HEK293 (cell line): Measurements from ENCODE around the gene CYB5R4.

Source experiments
- CTCF ChIA-PET: fragments of 350-600 bp; formaldehyde crosslinking; extraction: SDS; loops from one replicate; lab custom pipeline; 2021; ENCODE audit warnings: antibody characterized with exemption; lab: Yijun Ruan, JAX
- POLR2A ChIA-PET: fragments of 300-600 bp; formaldehyde crosslinking; extraction: SDS; loops from one replicate; lab custom pipeline; 2020; ENCODE audit warnings: antibody characterized with exemption, inconsistent platforms; lab: Yijun Ruan, JAX
- H3K27ac ChIP-seq: fragments of 200-500 bp; sonication (Bioruptor generic); 2 replicates; pipeline ENCODE4 v1.5.1; 2014; ENCODE audit warnings: low read depth, low read length, control low read depth, inconsistent platforms; ENCODE audit errors: extremely low read depth
- H3K36me3 ChIP-seq, 2 experiments: fragments of 200-500 bp in 1 of 2; sonication (Bioruptor generic) in 1 of 2; 1 replicate in 1 of 2; 2 replicates in 1 of 2; pipeline ENCODE4 v1.5.1; 2014 to 2017; ENCODE audit warnings: inconsistent platforms in 2 of 2, low read length in 2 of 2; ENCODE audit not compliant: control insufficient read depth in 2 of 2, insufficient read depth in 1 of 2
- H3K4me1 ChIP-seq: fragments of 200-500 bp; sonication (Bioruptor generic); 2 replicates; pipeline ENCODE4 v1.5.1; 2014; ENCODE audit warnings: mild to moderate bottlenecking, low read length, inconsistent platforms; ENCODE audit not compliant: control insufficient read depth, insufficient read depth
- H3K4me3 ChIP-seq: 2 replicates; pipeline ENCODE4 v1.5.1; 2011; ENCODE audit warnings: low read depth, mild to moderate bottlenecking, control low read depth, low read length, moderate library complexity
- H3K9me3 ChIP-seq: fragments of 200-500 bp; sonication (Bioruptor generic); 2 replicates; pipeline ENCODE4 v1.5.1; 2014; ENCODE audit warnings: low read depth, low read length, inconsistent platforms; ENCODE audit not compliant: control insufficient read depth, insufficient read depth
- OVOL3 ChIP-seq: fragments of 450-650 bp; formaldehyde crosslinking; IDR thresholded peaks from 2 replicates; pipeline ENCODE4 v1.5.1; 2016; ENCODE audit warnings: missing biosample characterization, missing genetic modification characterization
- ZBTB1 ChIP-seq: fragments of 450-650 bp; formaldehyde crosslinking; IDR thresholded peaks from 2 replicates; pipeline ENCODE4 v1.5.1; 2016; ENCODE audit warnings: missing biosample characterization, missing genetic modification characterization
- ZEB2 ChIP-seq: fragments of 450-650 bp; formaldehyde crosslinking; IDR thresholded peaks from 2 replicates; pipeline ENCODE4 v1.5.1; 2016; ENCODE audit warnings: missing biosample characterization, missing genetic modification characterization
- ZNF157 ChIP-seq: fragments of 450-650 bp; formaldehyde crosslinking; IDR thresholded peaks from 2 replicates; pipeline ENCODE4 v1.5.1; 2016; ENCODE audit warnings: missing biosample characterization, missing genetic modification characterization
- ZNF23 ChIP-seq: fragments of 450-650 bp; formaldehyde crosslinking; IDR thresholded peaks from 2 replicates; pipeline ENCODE4 v1.5.1; 2016; ENCODE audit warnings: missing biosample characterization, missing genetic modification characterization, borderline replicate concordance
- ZNF239 ChIP-seq: fragments of 450-650 bp; formaldehyde crosslinking; IDR thresholded peaks from 2 replicates; pipeline ENCODE4 v1.5.1; 2016; ENCODE audit warnings: missing biosample characterization, missing genetic modification characterization
- ZNF266 ChIP-seq: fragments of 450-650 bp; formaldehyde crosslinking; IDR thresholded peaks from 2 replicates; pipeline ENCODE4 v1.5.1; 2016; ENCODE audit warnings: missing biosample characterization, missing genetic modification characterization, low read depth
- ZNF292 ChIP-seq: fragments of 450-650 bp; formaldehyde crosslinking; IDR thresholded peaks from 2 replicates; pipeline ENCODE4 v1.5.1; 2016; ENCODE audit warnings: low read depth, missing biosample characterization, missing genetic modification characterization, borderline replicate concordance
- ZNF302 ChIP-seq: fragments of 450-650 bp; formaldehyde crosslinking; IDR thresholded peaks from 2 replicates; pipeline ENCODE4 v1.5.1; 2016; ENCODE audit warnings: missing biosample characterization, missing genetic modification characterization, low read depth
- ZNF350 ChIP-seq: fragments of 450-650 bp; formaldehyde crosslinking; IDR thresholded peaks from 2 replicates; pipeline ENCODE4 v1.5.0; 2017; ENCODE audit warnings: missing biosample characterization, mild to moderate bottlenecking, missing genetic modification characterization
- ZNF391 ChIP-seq: fragments of 450-650 bp; formaldehyde crosslinking; IDR thresholded peaks from 2 replicates; pipeline ENCODE4 v1.5.1; 2016; ENCODE audit warnings: low read depth, missing biosample characterization, missing genetic modification characterization, borderline replicate concordance
- ZNF596 ChIP-seq: fragments of 450-650 bp; IDR thresholded peaks from 2 replicates; pipeline ENCODE4 v1.5.0; 2018; ENCODE audit warnings: missing biosample characterization, mild to moderate bottlenecking, missing genetic modification characterization, moderate library complexity
- ZNF629 ChIP-seq: fragments of 450-650 bp; formaldehyde crosslinking; IDR thresholded peaks from 2 replicates; pipeline ENCODE4 v1.5.1; 2017; ENCODE audit warnings: missing biosample characterization, missing genetic modification characterization
- ZNF654 ChIP-seq: fragments of 450-650 bp; formaldehyde crosslinking; IDR thresholded peaks from 2 replicates; pipeline ENCODE4 v1.5.1; 2016; ENCODE audit warnings: low read depth, missing biosample characterization, missing genetic modification characterization
- ZNF830 ChIP-seq: fragments of 450-650 bp; IDR thresholded peaks from 2 replicates; pipeline ENCODE4 v1.5.0; 2018; ENCODE audit warnings: missing biosample characterization, missing genetic modification characterization, low read depth, mild to moderate bottlenecking, moderate library complexity
- ZNF837 ChIP-seq: fragments of 450-650 bp; formaldehyde crosslinking; IDR thresholded peaks from 2 replicates; pipeline ENCODE4 v1.5.1; 2016; ENCODE audit warnings: missing biosample characterization, missing genetic modification characterization
- ZSCAN16 ChIP-seq: fragments of 450-650 bp; formaldehyde crosslinking; IDR thresholded peaks from 2 replicates; pipeline ENCODE4 v1.5.1; 2016; ENCODE audit warnings: missing biosample characterization, missing genetic modification characterization
- TF ChIP-seq, protein P1 (sequence below): fragments of 450-650 bp; formaldehyde crosslinking; IDR thresholded peaks from 2 replicates; pipeline ENCODE4 v1.5.1; 2016; ENCODE audit warnings: missing biosample characterization, missing genetic modification characterization
- TF ChIP-seq, protein P2 (sequence below): fragments of 450-650 bp; formaldehyde crosslinking; IDR thresholded peaks from 2 replicates; pipeline ENCODE4 v1.5.1; 2016; ENCODE audit warnings: missing biosample characterization, missing genetic modification characterization
- TF ChIP-seq, protein P3 (sequence below): fragments of 450-650 bp; formaldehyde crosslinking; IDR thresholded peaks from 2 replicates; pipeline ENCODE4 v1.5.1; 2017; ENCODE audit warnings: missing biosample characterization, missing genetic modification characterization
- TF ChIP-seq, protein P4 (sequence below): sonication (generic); formaldehyde crosslinking; IDR thresholded peaks from 2 replicates; pipeline ENCODE4 v1.8.1; 2022; ENCODE audit warnings: mild to moderate bottlenecking, moderate library complexity, missing genetic modification reagents
- TF ChIP-seq, protein P5 (sequence below): IDR thresholded peaks from 2 replicates; pipeline ENCODE4 v1.6.1; 2011; ENCODE audit warnings: mild to moderate bottlenecking, low read depth, low read length, borderline replicate concordance
- TF ChIP-seq, protein P6 (sequence below): fragments of 450-650 bp; formaldehyde crosslinking; IDR thresholded peaks from 2 replicates; pipeline ENCODE4 v1.5.1; 2017; ENCODE audit warnings: missing biosample characterization, mild to moderate bottlenecking, missing genetic modification characterization, moderate library complexity

The CYB5R4 gene, protein sequence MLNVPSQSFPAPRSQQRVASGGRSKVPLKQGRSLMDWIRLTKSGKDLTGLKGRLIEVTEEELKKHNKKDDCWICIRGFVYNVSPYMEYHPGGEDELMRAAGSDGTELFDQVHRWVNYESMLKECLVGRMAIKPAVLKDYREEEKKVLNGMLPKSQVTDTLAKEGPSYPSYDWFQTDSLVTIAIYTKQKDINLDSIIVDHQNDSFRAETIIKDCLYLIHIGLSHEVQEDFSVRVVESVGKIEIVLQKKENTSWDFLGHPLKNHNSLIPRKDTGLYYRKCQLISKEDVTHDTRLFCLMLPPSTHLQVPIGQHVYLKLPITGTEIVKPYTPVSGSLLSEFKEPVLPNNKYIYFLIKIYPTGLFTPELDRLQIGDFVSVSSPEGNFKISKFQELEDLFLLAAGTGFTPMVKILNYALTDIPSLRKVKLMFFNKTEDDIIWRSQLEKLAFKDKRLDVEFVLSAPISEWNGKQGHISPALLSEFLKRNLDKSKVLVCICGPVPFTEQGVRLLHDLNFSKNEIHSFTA

DNA sequence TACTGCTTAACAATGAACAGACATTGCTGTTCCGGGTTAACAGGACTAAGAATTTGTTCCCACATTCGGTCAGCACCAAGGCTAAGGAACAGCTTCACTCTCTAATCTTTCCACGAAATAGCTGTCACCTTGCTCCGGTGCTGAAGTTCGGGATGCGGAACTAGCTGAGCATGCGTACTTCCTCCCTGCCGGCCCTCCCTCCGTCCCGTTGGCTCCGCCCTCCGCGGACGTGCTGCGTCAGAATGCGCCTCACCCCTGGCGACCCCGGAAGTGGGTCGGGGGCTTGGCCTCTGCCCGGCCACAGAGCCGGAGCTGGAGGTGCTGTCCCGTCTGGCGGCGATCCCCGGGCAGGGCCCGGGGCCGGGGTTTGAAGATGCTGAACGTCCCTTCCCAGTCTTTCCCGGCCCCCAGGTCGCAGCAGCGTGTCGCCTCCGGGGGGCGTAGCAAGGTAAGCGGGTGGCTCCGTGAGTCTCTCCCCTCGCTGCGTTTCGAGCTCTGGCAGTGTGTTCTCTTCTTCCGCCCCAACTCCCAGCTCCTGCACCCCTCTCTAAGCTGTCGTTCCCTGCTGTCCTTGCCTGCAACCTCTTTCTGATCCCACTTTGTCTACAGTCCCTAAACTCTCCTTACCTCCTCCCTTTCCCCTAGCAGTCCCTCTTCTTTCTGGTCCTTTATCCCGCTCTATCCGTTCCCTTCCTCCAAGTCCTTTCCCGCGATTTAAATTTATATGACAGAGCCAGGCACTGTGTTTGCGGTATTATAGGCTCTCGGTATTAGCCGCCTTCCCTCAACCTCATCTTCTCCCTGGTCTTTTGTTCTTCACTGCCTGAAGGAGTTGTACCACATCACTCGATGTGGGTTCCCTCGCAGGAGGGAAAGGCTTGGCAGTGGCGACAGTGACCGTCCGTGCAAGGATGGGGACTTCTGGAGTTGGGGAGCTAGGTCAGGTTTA, at the start of gene CYB5R4:
CYB5R4 (plus strand) TSS at position 280 of the 949 bp plus-strand sequence; CDS start at position 374, 94 bp downstream.
- no peaks in the 10 kb centered on the region for H3K9me3 ChIP-seq
- H3K4me1 ChIP-seq: peaks cover 5% of the 10 kb centered on the region; the same call in 1 of the 2 replicates
- ChIA-PET POLR2A (interaction anchor here (0.6 to 1.7 kb wide), 12 partner anchors 10 to 1819 kb away, joined by 3 to 9 read pairs (median 4); partner anchors contain the start of genes CEP162 and UBE3D), CTCF (interaction anchor here (0.6 to 2.9 kb wide), 17 partner anchors 11 to 637 kb away, joined by 3 to 11 read pairs (median 4); no protein-coding TSS in a partner anchor)
- no peak within 1 kb of the TSS; the same call in 1 of the 2 replicates for H3K27ac ChIP-seq
- peak within 1 kb of the TSS; percentile 91 for H3K4me3 ChIP-seq
- H3K36me3 ChIP-seq: peaks cover 0 to 7% of the 10 kb centered on the region in 2 experiments; a peak in 1 of 3 replicates
- TF ChIP-seq, protein P1, sequence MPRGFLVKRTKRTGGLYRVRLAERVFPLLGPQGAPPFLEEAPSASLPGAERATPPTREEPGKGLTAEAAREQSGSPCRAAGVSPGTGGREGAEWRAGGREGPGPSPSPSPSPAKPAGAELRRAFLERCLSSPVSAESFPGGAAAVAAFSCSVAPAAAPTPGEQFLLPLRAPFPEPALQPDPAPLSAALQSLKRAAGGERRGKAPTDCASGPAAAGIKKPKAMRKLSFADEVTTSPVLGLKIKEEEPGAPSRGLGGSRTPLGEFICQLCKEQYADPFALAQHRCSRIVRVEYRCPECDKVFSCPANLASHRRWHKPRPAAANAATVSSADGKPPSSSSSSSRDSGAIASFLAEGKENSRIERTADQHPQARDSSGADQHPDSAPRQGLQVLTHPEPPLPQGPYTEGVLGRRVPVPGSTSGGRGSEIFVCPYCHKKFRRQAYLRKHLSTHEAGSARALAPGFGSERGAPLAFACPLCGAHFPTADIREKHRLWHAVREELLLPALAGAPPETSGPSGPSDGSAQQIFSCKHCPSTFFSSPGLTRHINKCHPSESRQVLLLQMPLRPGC (tag by site-specific recombination): peak; percentile 80; the same call in 1 of the 2 replicates
- TF ChIP-seq ZNF596 (no peak), ZNF292 (tag by site-specific recombination) (no peak), ZNF23 (tag by site-specific recombination) (no peak), ZNF629 (tag by site-specific recombination) (peak; percentile 89), ZNF239 (tag by site-specific recombination) (no peak), ZNF391 (tag by site-specific recombination) (no peak; the same call in none of the 2 replicates), ZNF350 (no peak), ZEB2 (tag by site-specific recombination) (peak; percentile 81; the same call in 1 of the 2 replicates), ZSCAN16 (tag by site-specific recombination) (no peak), ZNF157 (tag by site-specific recombination) (no peak; the same call in 1 of the 2 replicates), ZNF654 (no peak), ZNF830 (tag by site-specific recombination) (no peak), ZBTB1 (tag by site-specific recombination) (no peak), ZNF266 (tag by site-specific recombination) (no peak), ZNF302 (tag by site-specific recombination) (no peak), ZNF837 (tag by site-specific recombination) (no peak), OVOL3 (tag by site-specific recombination) (no peak; the same call in 1 of the 2 replicates)
- TF ChIP-seq, protein P2, sequence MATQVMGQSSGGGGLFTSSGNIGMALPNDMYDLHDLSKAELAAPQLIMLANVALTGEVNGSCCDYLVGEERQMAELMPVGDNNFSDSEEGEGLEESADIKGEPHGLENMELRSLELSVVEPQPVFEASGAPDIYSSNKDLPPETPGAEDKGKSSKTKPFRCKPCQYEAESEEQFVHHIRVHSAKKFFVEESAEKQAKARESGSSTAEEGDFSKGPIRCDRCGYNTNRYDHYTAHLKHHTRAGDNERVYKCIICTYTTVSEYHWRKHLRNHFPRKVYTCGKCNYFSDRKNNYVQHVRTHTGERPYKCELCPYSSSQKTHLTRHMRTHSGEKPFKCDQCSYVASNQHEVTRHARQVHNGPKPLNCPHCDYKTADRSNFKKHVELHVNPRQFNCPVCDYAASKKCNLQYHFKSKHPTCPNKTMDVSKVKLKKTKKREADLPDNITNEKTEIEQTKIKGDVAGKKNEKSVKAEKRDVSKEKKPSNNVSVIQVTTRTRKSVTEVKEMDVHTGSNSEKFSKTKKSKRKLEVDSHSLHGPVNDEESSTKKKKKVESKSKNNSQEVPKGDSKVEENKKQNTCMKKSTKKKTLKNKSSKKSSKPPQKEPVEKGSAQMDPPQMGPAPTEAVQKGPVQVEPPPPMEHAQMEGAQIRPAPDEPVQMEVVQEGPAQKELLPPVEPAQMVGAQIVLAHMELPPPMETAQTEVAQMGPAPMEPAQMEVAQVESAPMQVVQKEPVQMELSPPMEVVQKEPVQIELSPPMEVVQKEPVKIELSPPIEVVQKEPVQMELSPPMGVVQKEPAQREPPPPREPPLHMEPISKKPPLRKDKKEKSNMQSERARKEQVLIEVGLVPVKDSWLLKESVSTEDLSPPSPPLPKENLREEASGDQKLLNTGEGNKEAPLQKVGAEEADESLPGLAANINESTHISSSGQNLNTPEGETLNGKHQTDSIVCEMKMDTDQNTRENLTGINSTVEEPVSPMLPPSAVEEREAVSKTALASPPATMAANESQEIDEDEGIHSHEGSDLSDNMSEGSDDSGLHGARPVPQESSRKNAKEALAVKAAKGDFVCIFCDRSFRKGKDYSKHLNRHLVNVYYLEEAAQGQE (tag by site-specific recombination): peak; percentile 100
- TF ChIP-seq, protein P3, sequence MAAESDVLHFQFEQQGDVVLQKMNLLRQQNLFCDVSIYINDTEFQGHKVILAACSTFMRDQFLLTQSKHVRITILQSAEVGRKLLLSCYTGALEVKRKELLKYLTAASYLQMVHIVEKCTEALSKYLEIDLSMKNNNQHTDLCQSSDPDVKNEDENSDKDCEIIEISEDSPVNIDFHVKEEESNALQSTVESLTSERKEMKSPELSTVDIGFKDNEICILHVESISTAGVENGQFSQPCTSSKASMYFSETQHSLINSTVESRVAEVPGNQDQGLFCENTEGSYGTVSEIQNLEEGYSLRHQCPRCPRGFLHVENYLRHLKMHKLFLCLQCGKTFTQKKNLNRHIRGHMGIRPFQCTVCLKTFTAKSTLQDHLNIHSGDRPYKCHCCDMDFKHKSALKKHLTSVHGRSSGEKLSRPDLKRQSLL (tag by site-specific recombination): peak; percentile 40
- TF ChIP-seq, protein P4, sequence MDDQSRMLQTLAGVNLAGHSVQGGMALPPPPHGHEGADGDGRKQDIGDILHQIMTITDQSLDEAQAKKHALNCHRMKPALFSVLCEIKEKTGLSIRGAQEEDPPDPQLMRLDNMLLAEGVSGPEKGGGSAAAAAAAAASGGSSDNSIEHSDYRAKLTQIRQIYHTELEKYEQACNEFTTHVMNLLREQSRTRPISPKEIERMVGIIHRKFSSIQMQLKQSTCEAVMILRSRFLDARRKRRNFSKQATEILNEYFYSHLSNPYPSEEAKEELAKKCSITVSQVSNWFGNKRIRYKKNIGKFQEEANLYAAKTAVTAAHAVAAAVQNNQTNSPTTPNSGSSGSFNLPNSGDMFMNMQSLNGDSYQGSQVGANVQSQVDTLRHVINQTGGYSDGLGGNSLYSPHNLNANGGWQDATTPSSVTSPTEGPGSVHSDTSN (CRISPR knock-in tag): peak; percentile 92; the same call in 1 of the 2 replicates
- TF ChIP-seq, protein P5, sequence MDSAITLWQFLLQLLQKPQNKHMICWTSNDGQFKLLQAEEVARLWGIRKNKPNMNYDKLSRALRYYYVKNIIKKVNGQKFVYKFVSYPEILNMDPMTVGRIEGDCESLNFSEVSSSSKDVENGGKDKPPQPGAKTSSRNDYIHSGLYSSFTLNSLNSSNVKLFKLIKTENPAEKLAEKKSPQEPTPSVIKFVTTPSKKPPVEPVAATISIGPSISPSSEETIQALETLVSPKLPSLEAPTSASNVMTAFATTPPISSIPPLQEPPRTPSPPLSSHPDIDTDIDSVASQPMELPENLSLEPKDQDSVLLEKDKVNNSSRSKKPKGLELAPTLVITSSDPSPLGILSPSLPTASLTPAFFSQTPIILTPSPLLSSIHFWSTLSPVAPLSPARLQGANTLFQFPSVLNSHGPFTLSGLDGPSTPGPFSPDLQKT: 0 out of 2 replicates have a peak, but pooled peaks have one; percentile 35
- TF ChIP-seq, protein P6, sequence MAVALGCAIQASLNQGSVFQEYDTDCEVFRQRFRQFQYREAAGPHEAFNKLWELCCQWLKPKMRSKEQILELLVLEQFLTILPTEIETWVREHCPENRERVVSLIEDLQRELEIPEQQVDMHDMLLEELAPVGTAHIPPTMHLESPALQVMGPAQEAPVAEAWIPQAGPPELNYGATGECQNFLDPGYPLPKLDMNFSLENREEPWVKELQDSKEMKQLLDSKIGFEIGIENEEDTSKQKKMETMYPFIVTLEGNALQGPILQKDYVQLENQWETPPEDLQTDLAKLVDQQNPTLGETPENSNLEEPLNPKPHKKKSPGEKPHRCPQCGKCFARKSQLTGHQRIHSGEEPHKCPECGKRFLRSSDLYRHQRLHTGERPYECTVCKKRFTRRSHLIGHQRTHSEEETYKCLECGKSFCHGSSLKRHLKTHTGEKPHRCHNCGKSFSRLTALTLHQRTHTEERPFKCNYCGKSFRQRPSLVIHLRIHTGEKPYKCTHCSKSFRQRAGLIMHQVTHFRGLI (tag by site-specific recombination): no peak
